ES-I3 (cell line): ENCODE measurements around the gene PDAP1.
"Not testable (repeated sequence)": the region's sequence is repeated elsewhere in the genome, so short reads cannot be mapped to it uniquely, and the experiment has no call there.

ENCODE experiments used
- H3K36me3 ChIP-seq: 2 replicates; pipeline ENCODE4 v1.6.1; 2013; ENCODE audit warnings: mild to moderate bottlenecking, low read length, control low read depth, moderate library complexity; ENCODE audit not compliant: insufficient read depth
- H3K4me1 ChIP-seq: 2 replicates; pipeline ENCODE4 v1.6.1; 2013; ENCODE audit warnings: mild to moderate bottlenecking, control low read depth, low read length; ENCODE audit not compliant: insufficient read depth
- H3K9ac ChIP-seq: 2 replicates; pipeline ENCODE4 v1.6.1; 2013; ENCODE audit warnings: low read depth, mild to moderate bottlenecking, low read length, moderate library complexity
- H3K9me3 ChIP-seq: 2 replicates; pipeline ENCODE4 v1.6.1; 2013; ENCODE audit warnings: mild to moderate bottlenecking, low read length, moderate library complexity; ENCODE audit not compliant: control insufficient read depth, insufficient read depth

Gene PDAP1

GRCh38 chr7:99415513-99416127, 7.2 kb upstream of the PDAP1 start:
- H3K36me3 ChIP-seq, result peaks cover 47% of the 10 kb centered on the region
- H3K4me1 ChIP-seq, H3K9me3 ChIP-seq, H3K9ac ChIP-seq: not testable (repeated sequence)

DNA sequence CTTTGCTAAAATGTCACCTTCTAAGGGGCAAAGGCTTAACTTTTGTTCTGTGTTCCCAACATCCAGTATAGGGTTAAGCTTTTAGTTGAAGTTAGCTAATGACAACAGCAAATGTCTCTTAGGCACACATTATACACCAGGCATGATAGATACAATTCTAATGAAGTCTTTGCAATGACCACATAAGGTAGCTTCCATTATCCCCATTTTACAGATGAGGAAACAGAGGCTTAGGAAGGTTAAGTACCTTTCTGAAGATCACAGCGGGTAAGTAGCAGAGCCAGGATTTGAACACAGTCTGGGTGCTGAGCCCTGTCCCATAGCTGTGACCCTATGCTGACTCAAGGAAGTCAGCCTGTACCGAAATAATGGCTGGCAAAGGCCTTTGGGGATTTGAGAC, 2.2 kb upstream of the PDAP1 start:
- Histone ChIP-seq H3K9me3 (no peaks in the 10 kb centered on the region), H3K4me1 (peaks cover 10% of the 10 kb centered on the region; the same call in 1 of the 2 replicates), H3K36me3 (peaks cover 22% of the 10 kb centered on the region), H3K9ac (no peak overlapping the region; the same call in 1 of the 2 replicates)

DNA sequence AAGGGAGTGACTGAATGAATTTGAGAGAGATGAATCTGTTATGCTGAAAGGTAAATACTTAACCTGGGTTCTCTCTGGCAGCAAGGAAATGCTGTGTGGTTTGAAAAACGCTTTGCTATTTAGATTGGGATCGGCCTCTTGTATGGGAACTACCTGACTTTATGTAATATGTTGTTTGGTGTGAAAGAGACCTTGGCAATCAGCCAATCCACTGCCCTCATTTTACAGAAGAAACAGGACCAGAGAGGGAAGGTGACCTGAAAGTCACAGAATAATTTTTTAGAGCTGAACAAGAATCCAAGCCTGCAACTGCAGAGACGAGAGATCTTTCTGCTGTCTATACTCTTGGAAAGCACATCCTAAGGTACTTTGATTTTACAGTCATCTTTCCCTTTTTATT, 1.4 kb upstream of the PDAP1 start:
- peaks cover 21% of the 10 kb centered on the region for H3K36me3 ChIP-seq

DNA sequence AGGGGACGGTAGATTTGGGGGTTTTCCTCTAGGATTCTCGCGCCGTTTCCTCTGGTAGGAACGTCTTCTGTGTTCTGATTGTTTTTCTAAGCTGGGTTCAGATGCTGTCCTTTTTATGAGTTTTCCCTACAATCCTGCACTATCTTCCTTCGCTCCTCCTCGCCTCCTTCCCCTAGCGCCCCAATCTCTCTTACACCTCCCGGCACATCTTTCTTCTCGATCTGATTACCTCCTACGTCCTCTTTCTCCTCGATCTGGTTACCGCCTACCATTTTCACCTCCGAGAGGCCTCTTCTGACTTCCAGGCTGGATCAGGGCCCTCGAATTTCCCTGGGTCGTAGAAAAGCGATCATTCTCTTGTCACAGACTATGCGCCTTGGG, 785 bp upstream of the PDAP1 start:
- Histone ChIP-seq H3K4me1 (peaks cover 10% of the 10 kb centered on the region; the same call in 1 of the 2 replicates), H3K36me3 (peaks cover 19% of the 10 kb centered on the region), H3K9ac (peak overlapping the region; percentile 86), H3K9me3 (no peaks in the 10 kb centered on the region)

More for the DNA sequence above, 1.4 kb upstream of the PDAP1 start:
- no peaks in the 10 kb centered on the region for H3K9me3 ChIP-seq
- H3K4me1 ChIP-seq, result peaks cover 10% of the 10 kb centered on the region; the same call in 1 of the 2 replicates
- peak overlapping the region; percentile 86 for H3K9ac ChIP-seq

- Histone ChIP-seq H3K4me1 (peaks cover 10% of the 10 kb centered on the region; the same call in 1 of the 2 replicates), H3K9me3 (no peaks in the 10 kb centered on the region), H3K36me3 (peaks cover 19% of the 10 kb centered on the region), H3K9ac (peak overlapping the region; percentile 86)
Observed at GRCh38 chr7:99407872-99408378, 472 bp downstream of the PDAP1 start.

GRCh38 chr7:99406557-99406956, 1.8 kb downstream of the PDAP1 start:
- Histone ChIP-seq H3K4me1 (peaks cover 10% of the 10 kb centered on the region; the same call in 1 of the 2 replicates), H3K9ac (no peak overlapping the region), H3K36me3 (peaks cover 24% of the 10 kb centered on the region), H3K9me3 (no peaks in the 10 kb centered on the region)

DNA sequence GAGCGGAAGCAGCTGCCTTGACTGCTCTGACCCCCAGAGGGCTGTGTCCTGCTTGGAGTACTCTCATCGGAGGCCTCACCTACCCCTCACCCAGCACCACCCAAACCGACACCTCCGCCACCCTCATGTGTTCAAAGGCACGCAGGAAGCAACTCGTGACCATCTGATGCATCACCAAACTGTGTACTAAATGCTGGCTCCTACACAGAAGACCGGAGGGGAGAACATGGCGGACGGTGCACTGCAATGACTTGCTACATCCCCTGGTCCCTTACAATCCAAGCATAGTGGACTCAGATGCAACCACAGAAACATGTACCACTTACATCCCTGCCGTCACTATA, 3.4 kb downstream of the PDAP1 start:
- H3K9ac ChIP-seq, result no peak overlapping the region
- peaks cover 10% of the 10 kb centered on the region; the same call in 1 of the 2 replicates for H3K4me1 ChIP-seq
- H3K36me3 ChIP-seq, result peaks cover 30% of the 10 kb centered on the region; the same call in 1 of the 2 replicates
- no peaks in the 10 kb centered on the region for H3K9me3 ChIP-seq

GRCh38 chr7:99404235-99404976, 4.0 kb downstream of the PDAP1 start:
- H3K4me1 ChIP-seq, result peaks cover 10% of the 10 kb centered on the region; the same call in 1 of the 2 replicates
- no peak overlapping the region for H3K9ac ChIP-seq
- no peaks in the 10 kb centered on the region for H3K9me3 ChIP-seq
- H3K36me3 ChIP-seq, result peaks cover 32% of the 10 kb centered on the region; the same call in 1 of the 2 replicates

GRCh38 chr7:99403764-99404163, 4.6 kb downstream of the PDAP1 start:
- H3K9ac ChIP-seq, result no peak overlapping the region
- peaks cover 32% of the 10 kb centered on the region; the same call in 1 of the 2 replicates for H3K36me3 ChIP-seq
- H3K9me3 ChIP-seq, result no peaks in the 10 kb centered on the region
- peaks cover 10% of the 10 kb centered on the region; the same call in 1 of the 2 replicates for H3K4me1 ChIP-seq

GRCh38 chr7:99402854-99403253, 5.5 kb downstream of the PDAP1 start:
- Histone ChIP-seq H3K4me1 (peaks cover 10% of the 10 kb centered on the region; the same call in 1 of the 2 replicates), H3K36me3 (peaks cover 32% of the 10 kb centered on the region; the same call in 1 of the 2 replicates), H3K9me3 (no peaks in the 10 kb centered on the region), H3K9ac (no peak overlapping the region)

- H3K36me3 ChIP-seq, result peaks cover 41% of the 10 kb centered on the region
- no peaks in the 10 kb centered on the region for H3K4me1 ChIP-seq
- H3K9me3 ChIP-seq, result no peaks in the 10 kb centered on the region
- H3K9ac ChIP-seq, result no peak overlapping the region
Observed at GRCh38 chr7:99399597-99399996, 8.8 kb downstream of the PDAP1 start.

- Histone ChIP-seq H3K36me3 (peaks cover 38% of the 10 kb centered on the region), H3K9me3 (no peaks in the 10 kb centered on the region)
Observed at GRCh38 chr7:99398891-99399445, 9.4 kb downstream of the PDAP1 start.

DNA sequence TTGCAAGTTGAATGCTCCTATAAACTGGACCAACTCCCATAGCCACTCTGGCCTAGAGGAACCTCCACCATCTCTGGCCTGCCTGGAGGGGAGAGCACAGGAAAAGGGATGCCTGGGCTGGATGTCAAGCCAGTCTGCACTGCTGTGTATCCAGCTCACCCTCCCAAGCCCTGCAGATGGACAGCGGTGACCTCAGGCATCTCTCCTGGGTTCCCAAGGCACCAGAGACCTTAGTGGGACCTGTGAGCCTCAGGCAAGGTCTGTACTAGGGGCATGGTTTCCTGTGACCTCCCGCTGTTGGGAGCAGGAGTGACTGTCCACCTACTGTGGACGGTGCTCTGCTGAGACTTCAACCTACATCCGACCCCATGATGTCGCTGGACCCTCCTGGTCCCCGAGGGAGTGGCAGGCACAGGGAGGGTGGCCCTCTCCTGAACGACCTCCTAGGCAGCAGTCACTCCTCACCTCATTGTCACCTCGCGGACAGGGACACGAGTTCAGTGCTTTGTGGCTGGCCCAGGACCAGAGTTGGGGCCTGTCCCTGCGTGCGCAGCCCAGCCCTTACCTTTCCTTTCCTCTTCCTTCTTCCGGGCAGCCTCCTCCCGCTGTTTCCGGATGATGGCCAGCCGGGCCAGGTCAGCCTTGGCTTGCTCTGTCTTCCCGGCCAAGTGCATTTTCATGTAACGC, 11.0 kb downstream of the PDAP1 start:
- H3K36me3 ChIP-seq, result peaks cover 30% of the 10 kb centered on the region
- H3K4me1 ChIP-seq, result peaks cover 2% of the 10 kb centered on the region; the same call in 1 of the 2 replicates
- no peaks in the 10 kb centered on the region for H3K9me3 ChIP-seq
- no peak overlapping the region for H3K9ac ChIP-seq

More at GRCh38 chr7:99398891-99399445, 9.4 kb downstream of the PDAP1 start:
- Histone ChIP-seq H3K4me1 (no peaks in the 10 kb centered on the region), H3K9ac (no peak overlapping the region)
